ENCODE data around the gene C2CD4A.

The C2CD4A gene

DNA sequence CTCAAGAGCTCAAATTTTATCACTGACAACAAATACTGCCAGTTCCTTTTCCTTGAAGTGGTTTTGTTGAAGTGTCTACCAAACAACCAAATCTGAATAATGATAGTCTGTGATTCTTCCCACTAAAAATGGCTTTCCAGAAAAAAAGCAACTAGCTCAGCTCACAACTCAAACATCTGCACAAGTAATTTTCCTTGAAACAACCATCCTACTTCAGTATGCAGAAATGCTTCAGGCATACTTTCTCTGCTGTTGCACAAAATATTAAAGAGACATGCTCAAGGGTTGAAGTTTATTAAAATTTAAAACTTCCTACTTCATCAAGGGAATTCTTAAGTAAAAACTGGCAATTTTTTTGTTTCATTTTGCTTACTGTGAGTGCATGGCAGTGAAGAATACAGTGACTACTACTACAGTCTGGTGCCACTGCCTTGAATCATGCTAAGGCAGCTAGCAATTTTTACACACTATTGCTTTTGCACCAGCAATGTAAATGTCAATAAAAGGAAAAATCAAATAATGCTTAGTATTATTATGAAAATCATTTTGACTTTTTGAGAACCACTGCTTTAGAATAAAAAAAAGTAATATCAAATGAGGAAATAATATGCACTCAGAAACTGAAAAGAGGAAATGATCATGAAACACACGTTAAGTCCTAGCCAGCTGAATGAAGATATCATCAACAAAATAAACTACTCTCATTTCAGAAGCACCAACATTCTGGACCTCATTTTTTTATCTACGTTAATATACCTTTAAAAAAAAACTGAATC lies 40.1 kb upstream of the C2CD4A start:
- Histone ChIP-seq H3K79me2 (ENCODE audit: insufficient read depth, low read length) (no peaks in the 10 kb centered on the region), H3K27me3 (ENCODE audit: insufficient read depth, low read length, poor library complexity, severe bottlenecking) (no peaks in the 10 kb centered on the region), H3K36me3 (ENCODE audit: insufficient read depth, low read length) (peaks cover 30% of the 10 kb centered on the region; the same call in 1 of the 2 replicates), H3K9me3 (ENCODE audit: insufficient read depth, low read depth, low read length) (no peaks in the 10 kb centered on the region), H3F3A (ENCODE audit: low read depth) (no peaks in the 10 kb centered on the region), H3K4me3 (ENCODE audit: low read length, poor library complexity, severe bottlenecking) (no peak overlapping the region), H3K4me2 (ENCODE audit: low read depth, low read length, poor library complexity, severe bottlenecking) (no peak overlapping the region), H2AFZ (ENCODE audit: low read length) (no peak overlapping the region), H3K9ac (ENCODE audit: low read depth, low read length, poor library complexity, severe bottlenecking) (no peak overlapping the region), H3K9me2 (replicated peaks; ENCODE audit: low read depth, low read length) (no peaks in the 10 kb centered on the region), H4K20me1 (ENCODE audit: insufficient read depth, low read length, poor library complexity, severe bottlenecking) (no peaks in the 10 kb centered on the region), H3K4me1 (ENCODE audit: insufficient read depth, low read length, poor library complexity, severe bottlenecking) (no peaks in the 10 kb centered on the region)
- TF ChIP-seq, protein P1, sequence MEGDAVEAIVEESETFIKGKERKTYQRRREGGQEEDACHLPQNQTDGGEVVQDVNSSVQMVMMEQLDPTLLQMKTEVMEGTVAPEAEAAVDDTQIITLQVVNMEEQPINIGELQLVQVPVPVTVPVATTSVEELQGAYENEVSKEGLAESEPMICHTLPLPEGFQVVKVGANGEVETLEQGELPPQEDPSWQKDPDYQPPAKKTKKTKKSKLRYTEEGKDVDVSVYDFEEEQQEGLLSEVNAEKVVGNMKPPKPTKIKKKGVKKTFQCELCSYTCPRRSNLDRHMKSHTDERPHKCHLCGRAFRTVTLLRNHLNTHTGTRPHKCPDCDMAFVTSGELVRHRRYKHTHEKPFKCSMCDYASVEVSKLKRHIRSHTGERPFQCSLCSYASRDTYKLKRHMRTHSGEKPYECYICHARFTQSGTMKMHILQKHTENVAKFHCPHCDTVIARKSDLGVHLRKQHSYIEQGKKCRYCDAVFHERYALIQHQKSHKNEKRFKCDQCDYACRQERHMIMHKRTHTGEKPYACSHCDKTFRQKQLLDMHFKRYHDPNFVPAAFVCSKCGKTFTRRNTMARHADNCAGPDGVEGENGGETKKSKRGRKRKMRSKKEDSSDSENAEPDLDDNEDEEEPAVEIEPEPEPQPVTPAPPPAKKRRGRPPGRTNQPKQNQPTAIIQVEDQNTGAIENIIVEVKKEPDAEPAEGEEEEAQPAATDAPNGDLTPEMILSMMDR (conservative IDR thresholded peaks at IDR 0.05; ENCODE audit: low read length), result no peak
- TF ChIP-seq EZH2phosphoT487 (IDR thresholded peaks at IDR 0.05; ENCODE audit: borderline replicate concordance), result no peak

DNA sequence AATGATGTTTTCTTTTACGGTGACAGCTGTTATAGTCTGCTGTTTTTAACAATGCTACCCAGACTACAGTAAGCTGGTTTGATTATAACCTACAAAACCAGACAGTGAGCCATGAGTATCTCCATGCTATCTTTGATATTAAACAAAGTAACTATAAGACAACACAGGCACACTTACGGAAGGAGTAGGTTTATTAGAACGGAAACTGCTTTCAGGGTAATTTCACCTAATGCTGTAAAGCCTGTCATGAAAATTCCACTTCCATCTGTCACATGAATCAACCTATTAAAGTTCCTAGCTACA lies 39.6 kb upstream of the C2CD4A start:
- no peak for TF ChIP-seq EZH2phosphoT487 (IDR thresholded peaks at IDR 0.05; ENCODE audit: borderline replicate concordance)
- TF ChIP-seq, protein P1 (conservative IDR thresholded peaks at IDR 0.05; ENCODE audit: low read length), result no peak
- no peaks in the 10 kb centered on the region for H3K27me3 ChIP-seq (ENCODE audit: insufficient read depth, low read length, poor library complexity, severe bottlenecking)
- no peak overlapping the region for H2AFZ ChIP-seq (ENCODE audit: low read length)
- H3K4me2 ChIP-seq (ENCODE audit: low read depth, low read length, poor library complexity, severe bottlenecking), result no peak overlapping the region
- no peak overlapping the region for H3K4me3 ChIP-seq (ENCODE audit: low read length, poor library complexity, severe bottlenecking)
- no peaks in the 10 kb centered on the region for H3F3A ChIP-seq (ENCODE audit: low read depth)
- no peak overlapping the region for H3K9ac ChIP-seq (ENCODE audit: low read depth, low read length, poor library complexity, severe bottlenecking)
- H3K79me2 ChIP-seq (ENCODE audit: insufficient read depth, low read length), result no peaks in the 10 kb centered on the region
- no peaks in the 10 kb centered on the region for H4K20me1 ChIP-seq (ENCODE audit: insufficient read depth, low read length, poor library complexity, severe bottlenecking)
- no peaks in the 10 kb centered on the region for H3K9me2 ChIP-seq (replicated peaks; ENCODE audit: low read depth, low read length)
- H3K9me3 ChIP-seq (ENCODE audit: insufficient read depth, low read depth, low read length), result no peaks in the 10 kb centered on the region
- no peaks in the 10 kb centered on the region for H3K4me1 ChIP-seq (ENCODE audit: insufficient read depth, low read length, poor library complexity, severe bottlenecking)
- H3K36me3 ChIP-seq (ENCODE audit: insufficient read depth, low read length), result peaks cover 29% of the 10 kb centered on the region; the same call in 1 of the 2 replicates

DNA sequence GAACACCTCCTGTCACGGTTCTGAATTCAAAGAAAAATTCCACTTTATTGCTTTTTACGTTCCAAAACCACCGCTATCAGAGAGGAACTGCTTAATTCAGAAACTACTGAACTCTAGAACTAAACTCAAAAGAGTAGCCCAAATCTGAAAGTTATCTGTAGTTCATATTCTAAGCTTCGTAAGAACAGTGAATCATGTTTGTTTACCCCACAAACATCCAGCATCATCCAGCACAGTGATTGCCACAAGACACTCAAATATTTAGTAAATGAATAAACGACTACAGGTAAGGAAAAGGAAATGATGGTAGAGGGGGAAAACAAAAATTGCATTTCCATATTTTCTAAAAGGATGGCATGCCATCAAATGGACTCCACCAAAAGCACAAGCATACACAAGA lies 38.9 kb upstream of the C2CD4A start:
- H3F3A ChIP-seq (ENCODE audit: low read depth), result no peaks in the 10 kb centered on the region
- no peak overlapping the region for H2AFZ ChIP-seq (ENCODE audit: low read length)
- H3K79me2 ChIP-seq (ENCODE audit: insufficient read depth, low read length), result no peaks in the 10 kb centered on the region
- H3K9me2 ChIP-seq (replicated peaks; ENCODE audit: low read depth, low read length), result no peaks in the 10 kb centered on the region
- H3K9me3 ChIP-seq (ENCODE audit: insufficient read depth, low read depth, low read length), result no peaks in the 10 kb centered on the region
- no peak overlapping the region for H3K4me2 ChIP-seq (ENCODE audit: low read depth, low read length, poor library complexity, severe bottlenecking)
- no peak overlapping the region for H3K9ac ChIP-seq (ENCODE audit: low read depth, low read length, poor library complexity, severe bottlenecking)
- TF ChIP-seq EZH2phosphoT487 (IDR thresholded peaks at IDR 0.05; ENCODE audit: borderline replicate concordance), result no peak
- TF ChIP-seq, protein P1 (conservative IDR thresholded peaks at IDR 0.05; ENCODE audit: low read length), result no peak
- H3K4me1 ChIP-seq (ENCODE audit: insufficient read depth, low read length, poor library complexity, severe bottlenecking), result no peaks in the 10 kb centered on the region
- H3K36me3 ChIP-seq (ENCODE audit: insufficient read depth, low read length), result peaks cover 27% of the 10 kb centered on the region; the same call in 1 of the 2 replicates
- no peak overlapping the region for H3K4me3 ChIP-seq (ENCODE audit: low read length, poor library complexity, severe bottlenecking)
- H3K27me3 ChIP-seq (ENCODE audit: insufficient read depth, low read length, poor library complexity, severe bottlenecking), result no peaks in the 10 kb centered on the region
- H4K20me1 ChIP-seq (ENCODE audit: insufficient read depth, low read length, poor library complexity, severe bottlenecking), result no peaks in the 10 kb centered on the region

Measured in Loucy (cell line).